ENCODE data around the gene ACADM.

- TF ChIP-seq CTCF (IDR thresholded peaks at IDR 0.05) (no peak), POLR2A (IDR thresholded peaks at IDR 0.05) (no peak)
Observed at GRCh38 chr1:75812065-75812464, 87.6 kb downstream of the ACADM start.

Measured in right lobe of liver (tissue), 4 donors.